H1 (cell line): ENCODE data around the gene SLC5A9. TPM values are rescaled to one million over a fixed set of nuclear protein-coding genes. Genes with fewer than 3 reads are reported as not detected.

ENCODE experiments used
- PHF8 ChIP-seq: fragments of 200-600 bp; sonication (generic); conservative IDR thresholded peaks from 2 replicates; pipeline ENCODE4 v1.7.1; 2012; ENCODE audit warnings: low read depth, mild to moderate bottlenecking, inconsistent platforms, low read length, moderate library complexity
- SAP30 ChIP-seq: fragments of 300-600 bp; sonication (generic); IDR thresholded peaks from 2 replicates; pipeline ENCODE4 v1.7.1; 2012; ENCODE audit warnings: low read length, moderate library complexity, mild to moderate bottlenecking, inconsistent platforms; ENCODE audit not compliant: insufficient read depth, insufficient replicate concordance
- SUZ12 ChIP-seq: fragments of 200-600 bp; sonication (generic); IDR thresholded peaks from 2 replicates; pipeline ENCODE4 v1.6.1; 2012; ENCODE audit warnings: mild to moderate bottlenecking, inconsistent platforms, low read length, moderate library complexity, mixed read lengths
- polyA plus RNA-seq, 7 experiments: library from polyadenylated mRNA; depleted of rRNA in 3 of 7; stranded (reverse) in 5 of 7; unstranded in 2 of 7; fragments of >200 nt in 5 of 7; fragments of 200-250 nt in 2 of 7; gene quantifications; 1 replicate in 5 of 7; 2 replicates in 1 of 7; 4 replicates in 1 of 7; pipeline versions ENCODE4 v1.2.1 to v1.2.3, GENCODE V29; 2011 to 2013; ENCODE audit warnings: missing spikeins in 2 of 7, mixed read lengths in 2 of 7
- total RNA-seq: library from RNA; stranded (reverse); fragmentation: NEBNext Ultra II Directional; extraction: Animal tissue kit (Norgen Biotek cat#: 25700); gene quantifications from 2 replicates; pipeline ENCODE4 v1.2.1, GENCODE V29; 2021
- TF ChIP-seq, protein P1 (sequence below): fragments of 300-600 bp; sonication (generic); IDR thresholded peaks from 2 replicates; pipeline ENCODE4 v1.7.1; 2012; ENCODE audit warnings: low read length, moderate library complexity, mild to moderate bottlenecking, inconsistent platforms; ENCODE audit not compliant: insufficient replicate concordance

The SLC5A9 gene
- total and polyA plus RNA-seq, 2 of the 8 experiments (the other 6 are each of a cell fraction or from before 2014, with no cell fraction given): 0.03 TPM; not detected in 1

DNA sequence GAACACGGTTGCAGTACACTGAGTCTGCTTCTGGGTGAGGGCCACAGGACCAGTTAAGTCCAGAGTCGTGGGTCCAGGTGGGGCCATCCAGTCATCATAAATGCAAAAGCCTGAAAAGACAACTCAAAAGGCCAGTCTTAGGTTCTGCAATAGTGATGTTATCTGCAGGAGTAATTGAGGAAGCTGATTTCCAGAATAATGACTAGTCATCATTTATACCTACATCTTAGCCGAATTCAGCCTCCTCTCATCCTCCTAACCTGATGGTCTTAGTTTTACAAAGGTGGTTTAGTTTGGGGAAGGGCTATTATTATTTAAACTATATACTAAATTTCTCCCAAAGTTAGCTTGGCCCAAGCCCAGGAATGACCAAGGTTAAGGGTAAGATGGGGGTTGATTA is 23.5 kb upstream of the SLC5A9 start (continued):
- TF ChIP-seq, protein P1, sequence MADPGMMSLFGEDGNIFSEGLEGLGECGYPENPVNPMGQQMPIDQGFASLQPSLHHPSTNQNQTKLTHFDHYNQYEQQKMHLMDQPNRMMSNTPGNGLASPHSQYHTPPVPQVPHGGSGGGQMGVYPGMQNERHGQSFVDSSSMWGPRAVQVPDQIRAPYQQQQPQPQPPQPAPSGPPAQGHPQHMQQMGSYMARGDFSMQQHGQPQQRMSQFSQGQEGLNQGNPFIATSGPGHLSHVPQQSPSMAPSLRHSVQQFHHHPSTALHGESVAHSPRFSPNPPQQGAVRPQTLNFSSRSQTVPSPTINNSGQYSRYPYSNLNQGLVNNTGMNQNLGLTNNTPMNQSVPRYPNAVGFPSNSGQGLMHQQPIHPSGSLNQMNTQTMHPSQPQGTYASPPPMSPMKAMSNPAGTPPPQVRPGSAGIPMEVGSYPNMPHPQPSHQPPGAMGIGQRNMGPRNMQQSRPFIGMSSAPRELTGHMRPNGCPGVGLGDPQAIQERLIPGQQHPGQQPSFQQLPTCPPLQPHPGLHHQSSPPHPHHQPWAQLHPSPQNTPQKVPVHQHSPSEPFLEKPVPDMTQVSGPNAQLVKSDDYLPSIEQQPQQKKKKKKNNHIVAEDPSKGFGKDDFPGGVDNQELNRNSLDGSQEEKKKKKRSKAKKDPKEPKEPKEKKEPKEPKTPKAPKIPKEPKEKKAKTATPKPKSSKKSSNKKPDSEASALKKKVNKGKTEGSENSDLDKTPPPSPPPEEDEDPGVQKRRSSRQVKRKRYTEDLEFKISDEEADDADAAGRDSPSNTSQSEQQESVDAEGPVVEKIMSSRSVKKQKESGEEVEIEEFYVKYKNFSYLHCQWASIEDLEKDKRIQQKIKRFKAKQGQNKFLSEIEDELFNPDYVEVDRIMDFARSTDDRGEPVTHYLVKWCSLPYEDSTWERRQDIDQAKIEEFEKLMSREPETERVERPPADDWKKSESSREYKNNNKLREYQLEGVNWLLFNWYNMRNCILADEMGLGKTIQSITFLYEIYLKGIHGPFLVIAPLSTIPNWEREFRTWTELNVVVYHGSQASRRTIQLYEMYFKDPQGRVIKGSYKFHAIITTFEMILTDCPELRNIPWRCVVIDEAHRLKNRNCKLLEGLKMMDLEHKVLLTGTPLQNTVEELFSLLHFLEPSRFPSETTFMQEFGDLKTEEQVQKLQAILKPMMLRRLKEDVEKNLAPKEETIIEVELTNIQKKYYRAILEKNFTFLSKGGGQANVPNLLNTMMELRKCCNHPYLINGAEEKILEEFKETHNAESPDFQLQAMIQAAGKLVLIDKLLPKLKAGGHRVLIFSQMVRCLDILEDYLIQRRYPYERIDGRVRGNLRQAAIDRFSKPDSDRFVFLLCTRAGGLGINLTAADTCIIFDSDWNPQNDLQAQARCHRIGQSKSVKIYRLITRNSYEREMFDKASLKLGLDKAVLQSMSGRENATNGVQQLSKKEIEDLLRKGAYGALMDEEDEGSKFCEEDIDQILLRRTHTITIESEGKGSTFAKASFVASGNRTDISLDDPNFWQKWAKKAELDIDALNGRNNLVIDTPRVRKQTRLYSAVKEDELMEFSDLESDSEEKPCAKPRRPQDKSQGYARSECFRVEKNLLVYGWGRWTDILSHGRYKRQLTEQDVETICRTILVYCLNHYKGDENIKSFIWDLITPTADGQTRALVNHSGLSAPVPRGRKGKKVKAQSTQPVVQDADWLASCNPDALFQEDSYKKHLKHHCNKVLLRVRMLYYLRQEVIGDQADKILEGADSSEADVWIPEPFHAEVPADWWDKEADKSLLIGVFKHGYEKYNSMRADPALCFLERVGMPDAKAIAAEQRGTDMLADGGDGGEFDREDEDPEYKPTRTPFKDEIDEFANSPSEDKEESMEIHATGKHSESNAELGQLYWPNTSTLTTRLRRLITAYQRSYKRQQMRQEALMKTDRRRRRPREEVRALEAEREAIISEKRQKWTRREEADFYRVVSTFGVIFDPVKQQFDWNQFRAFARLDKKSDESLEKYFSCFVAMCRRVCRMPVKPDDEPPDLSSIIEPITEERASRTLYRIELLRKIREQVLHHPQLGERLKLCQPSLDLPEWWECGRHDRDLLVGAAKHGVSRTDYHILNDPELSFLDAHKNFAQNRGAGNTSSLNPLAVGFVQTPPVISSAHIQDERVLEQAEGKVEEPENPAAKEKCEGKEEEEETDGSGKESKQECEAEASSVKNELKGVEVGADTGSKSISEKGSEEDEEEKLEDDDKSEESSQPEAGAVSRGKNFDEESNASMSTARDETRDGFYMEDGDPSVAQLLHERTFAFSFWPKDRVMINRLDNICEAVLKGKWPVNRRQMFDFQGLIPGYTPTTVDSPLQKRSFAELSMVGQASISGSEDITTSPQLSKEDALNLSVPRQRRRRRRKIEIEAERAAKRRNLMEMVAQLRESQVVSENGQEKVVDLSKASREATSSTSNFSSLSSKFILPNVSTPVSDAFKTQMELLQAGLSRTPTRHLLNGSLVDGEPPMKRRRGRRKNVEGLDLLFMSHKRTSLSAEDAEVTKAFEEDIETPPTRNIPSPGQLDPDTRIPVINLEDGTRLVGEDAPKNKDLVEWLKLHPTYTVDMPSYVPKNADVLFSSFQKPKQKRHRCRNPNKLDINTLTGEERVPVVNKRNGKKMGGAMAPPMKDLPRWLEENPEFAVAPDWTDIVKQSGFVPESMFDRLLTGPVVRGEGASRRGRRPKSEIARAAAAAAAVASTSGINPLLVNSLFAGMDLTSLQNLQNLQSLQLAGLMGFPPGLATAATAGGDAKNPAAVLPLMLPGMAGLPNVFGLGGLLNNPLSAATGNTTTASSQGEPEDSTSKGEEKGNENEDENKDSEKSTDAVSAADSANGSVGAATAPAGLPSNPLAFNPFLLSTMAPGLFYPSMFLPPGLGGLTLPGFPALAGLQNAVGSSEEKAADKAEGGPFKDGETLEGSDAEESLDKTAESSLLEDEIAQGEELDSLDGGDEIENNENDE: no peak
- TF ChIP-seq PHF8 (no peak), SAP30 (no peak), SUZ12 (no peak)
